ENCODE results near the gene RAB3B.
"Not testable (repeated sequence)": the region's sequence is repeated elsewhere in the genome, so short reads cannot be mapped to it uniquely, and the experiment has no call there.

Gene RAB3B

GRCh38 chr1:52028328-52028727 lies 37.8 kb upstream of the RAB3B start:
- no peaks in the 10 kb centered on the region for H3K9me3 ChIP-seq (ENCODE audit: low read depth, low read length)
- H3K9ac ChIP-seq (ENCODE audit: insufficient read length) = no peak overlapping the region
- no peak for TF ChIP-seq POLR2AphosphoS5 (IDR thresholded peaks at IDR 0.05; ENCODE audit: borderline replicate concordance, low read depth, low read length)
- TF ChIP-seq FOXP2 (optimal IDR thresholded peaks at IDR 0.05; ENCODE audit: control extremely low read depth, extremely low read length, insufficient read depth) = no peak
- no peak for TF ChIP-seq EZH2 (IDR thresholded peaks at IDR 0.05)
- no peak overlapping the region; the same call in 1 of the 2 replicates for H3K27ac ChIP-seq
- peaks cover 20% of the 10 kb centered on the region for H3K36me3 ChIP-seq (ENCODE audit: insufficient read depth, low read length)
- H3K4me3 ChIP-seq = no peak overlapping the region
- no peak for DNase-seq (ENCODE audit: low read depth, low spot score)

DNA sequence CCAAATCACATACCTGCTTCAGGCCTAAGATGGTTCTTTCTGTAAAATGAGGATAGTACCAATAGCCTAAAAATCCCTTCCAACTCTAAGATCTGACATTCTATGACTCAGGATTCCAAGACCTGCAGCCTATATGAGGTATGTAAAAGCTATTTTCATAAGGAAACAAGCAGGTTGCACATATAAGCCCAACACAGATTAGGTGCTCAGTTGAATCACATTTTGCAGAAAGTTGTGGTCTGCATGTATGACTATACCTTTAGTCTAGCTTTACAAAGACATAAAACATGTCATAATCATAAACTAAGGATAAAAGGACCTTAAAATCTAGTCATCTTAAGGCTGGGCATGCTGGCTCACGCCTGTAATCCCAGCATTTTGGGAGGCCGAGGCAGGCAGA lies 35.8 kb upstream of the RAB3B start:
- no peak overlapping the region for H3K4me3 ChIP-seq
- H3K9me3 ChIP-seq (ENCODE audit: low read depth, low read length) = no peaks in the 10 kb centered on the region
- no peak for DNase-seq (ENCODE audit: low read depth, low spot score)
- no peak overlapping the region for H3K9ac ChIP-seq (ENCODE audit: insufficient read length)
- no peak overlapping the region for H3K27ac ChIP-seq
- TF ChIP-seq POLR2AphosphoS5 (IDR thresholded peaks at IDR 0.05; ENCODE audit: borderline replicate concordance, low read depth, low read length) = no peak
- TF ChIP-seq FOXP2 (optimal IDR thresholded peaks at IDR 0.05; ENCODE audit: control extremely low read depth, extremely low read length, insufficient read depth) = no peak
- TF ChIP-seq EZH2 (IDR thresholded peaks at IDR 0.05) = no peak
- peaks cover 27% of the 10 kb centered on the region; the same call in 1 of the 2 replicates for H3K36me3 ChIP-seq (ENCODE audit: insufficient read depth, low read length)

DNA sequence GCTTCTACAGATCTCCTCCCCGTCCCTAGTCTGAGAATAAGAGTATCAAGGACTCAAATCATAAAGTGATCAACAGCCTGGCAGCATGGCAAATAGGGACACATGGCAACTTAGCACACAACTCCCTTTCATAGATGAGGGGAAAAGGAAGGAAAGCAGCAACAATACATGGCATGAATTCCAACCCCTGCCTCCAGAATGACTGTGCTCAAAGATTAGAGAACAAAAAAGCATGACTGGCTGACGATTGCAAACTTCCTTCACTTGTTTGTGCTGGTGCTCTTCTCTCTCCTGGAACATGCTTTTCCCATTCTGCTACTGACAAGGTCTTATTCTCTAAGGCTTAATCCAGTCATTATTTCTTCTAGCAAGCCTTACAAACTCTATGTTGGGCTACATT lies 31.6 kb upstream of the RAB3B start:
- TF ChIP-seq POLR2AphosphoS5 (IDR thresholded peaks at IDR 0.05; ENCODE audit: borderline replicate concordance, low read depth, low read length) (no peak), FOXP2 (optimal IDR thresholded peaks at IDR 0.05; ENCODE audit: control extremely low read depth, extremely low read length, insufficient read depth) (no peak), EZH2 (IDR thresholded peaks at IDR 0.05) (no peak)
- peaks cover 35% of the 10 kb centered on the region; the same call in 1 of the 2 replicates for H3K36me3 ChIP-seq (ENCODE audit: insufficient read depth, low read length)

GRCh38 chr1:52008071-52008809 lies 17.7 kb upstream of the RAB3B start:
- Histone ChIP-seq H3K36me3 (ENCODE audit: insufficient read depth, low read length) (no peaks in the 10 kb centered on the region), H3K27ac (peak overlapping the region; percentile 40; the same call in 1 of the 2 replicates), H3K9ac (ENCODE audit: insufficient read length) (no peak overlapping the region), H3K4me3 (no peak overlapping the region), H3K9me3 (ENCODE audit: low read depth, low read length) (no peaks in the 10 kb centered on the region)
- TF ChIP-seq POLR2AphosphoS5 (IDR thresholded peaks at IDR 0.05; ENCODE audit: borderline replicate concordance, low read depth, low read length) = no peak
- no peak for TF ChIP-seq FOXP2 (optimal IDR thresholded peaks at IDR 0.05; ENCODE audit: control extremely low read depth, extremely low read length, insufficient read depth)
- TF ChIP-seq EZH2 (IDR thresholded peaks at IDR 0.05) = no peak
- no peak for DNase-seq (ENCODE audit: low read depth, low spot score)

More for the DNA sequence above, 31.6 kb upstream of the RAB3B start:
- no peak overlapping the region for H3K9ac ChIP-seq (ENCODE audit: insufficient read length)
- no peak for DNase-seq (ENCODE audit: low read depth, low spot score)
- H3K27ac ChIP-seq = no peak overlapping the region
- H3K4me3 ChIP-seq = no peak overlapping the region
- H3K9me3 ChIP-seq (ENCODE audit: low read depth, low read length) = no peaks in the 10 kb centered on the region

DNA sequence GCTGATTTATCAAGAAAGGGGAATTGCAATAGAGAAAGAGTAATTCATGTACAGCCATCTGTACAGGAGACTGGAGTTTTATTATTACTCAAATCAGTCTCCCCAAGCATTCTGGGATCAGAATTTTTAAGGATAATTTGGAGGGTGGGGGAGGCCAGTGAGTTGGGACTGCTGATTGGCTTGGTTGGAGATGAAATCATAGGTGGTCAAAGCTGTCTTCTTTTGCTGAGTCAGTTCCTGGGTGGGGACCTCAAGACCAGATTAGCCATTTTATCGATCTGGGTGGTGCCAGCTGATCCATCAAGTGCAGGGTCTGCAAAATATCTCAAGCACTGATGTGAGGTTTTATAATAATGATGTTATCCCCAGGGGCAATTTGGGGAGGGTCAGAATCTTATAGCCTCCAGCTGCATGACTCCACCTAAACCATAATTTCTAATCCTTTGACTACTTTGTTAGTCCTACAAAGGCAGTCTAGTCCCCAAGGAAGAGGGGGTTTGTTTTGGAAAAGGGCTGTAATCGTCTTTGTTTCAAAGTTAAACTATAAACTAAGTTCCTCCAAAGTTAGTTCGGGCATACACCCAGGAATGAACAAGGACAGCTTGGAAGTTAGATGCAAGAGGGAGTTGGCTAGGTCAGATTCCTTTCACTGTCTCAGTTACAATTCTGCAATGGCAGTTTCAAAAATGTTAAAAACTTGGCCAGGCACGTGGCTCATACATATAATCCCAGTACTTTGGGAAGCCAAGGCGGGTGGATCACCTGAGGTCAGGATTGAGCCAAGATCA lies 16.9 kb upstream of the RAB3B start:
- Histone ChIP-seq H3K27ac (peak overlapping the region; percentile 40; the same call in 1 of the 2 replicates), H3K9ac (ENCODE audit: insufficient read length) (no peak overlapping the region), H3K9me3 (ENCODE audit: low read depth, low read length) (no peaks in the 10 kb centered on the region), H3K4me3 (no peak overlapping the region), H3K36me3 (ENCODE audit: insufficient read depth, low read length) (no peaks in the 10 kb centered on the region)
- DNase-seq (ENCODE audit: low read depth, low spot score) = no peak
- no peak for TF ChIP-seq POLR2AphosphoS5 (IDR thresholded peaks at IDR 0.05; ENCODE audit: borderline replicate concordance, low read depth, low read length)
- TF ChIP-seq FOXP2 (optimal IDR thresholded peaks at IDR 0.05; ENCODE audit: control extremely low read depth, extremely low read length, insufficient read depth) = no peak
- TF ChIP-seq EZH2 (IDR thresholded peaks at IDR 0.05) = no peak

GRCh38 chr1:52006081-52006553 lies 15.6 kb upstream of the RAB3B start:
- not testable (repeated sequence) for H3K9me3 ChIP-seq (ENCODE audit: low read depth, low read length); H3K4me3 ChIP-seq; DNase-seq (ENCODE audit: low read depth, low spot score); H3K27ac ChIP-seq; H3K9ac ChIP-seq (ENCODE audit: insufficient read length); H3K36me3 ChIP-seq (ENCODE audit: insufficient read depth, low read length)

GRCh38 chr1:52005548-52005947 lies 15.0 kb upstream of the RAB3B start:
- H3K27ac ChIP-seq; DNase-seq (ENCODE audit: low read depth, low spot score); H3K9ac ChIP-seq (ENCODE audit: insufficient read length); H3K36me3 ChIP-seq (ENCODE audit: insufficient read depth, low read length); H3K9me3 ChIP-seq (ENCODE audit: low read depth, low read length); H3K4me3 ChIP-seq: not testable (repeated sequence)

DNA sequence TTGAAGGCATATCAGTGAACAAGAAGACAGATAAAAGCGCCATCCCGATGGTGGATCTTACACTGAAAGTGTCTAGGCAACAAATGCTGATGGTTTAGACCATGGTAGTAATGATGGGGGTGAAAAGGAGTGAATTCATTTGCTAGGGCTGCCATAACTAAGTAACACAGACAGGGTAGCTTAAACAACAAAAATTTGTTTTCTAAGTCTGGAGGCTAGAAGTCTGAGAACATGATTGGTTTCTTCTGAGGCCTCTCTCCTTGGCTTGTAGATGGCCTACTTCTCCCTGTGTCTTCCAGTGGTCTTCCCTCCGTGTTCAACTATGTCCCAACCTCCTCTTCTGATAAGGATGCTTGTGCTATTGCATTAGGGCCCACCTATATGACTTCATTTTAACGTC lies 13.4 kb upstream of the RAB3B start:
- TF ChIP-seq FOXP2 (optimal IDR thresholded peaks at IDR 0.05; ENCODE audit: control extremely low read depth, extremely low read length, insufficient read depth) (no peak), EZH2 (IDR thresholded peaks at IDR 0.05) (no peak), POLR2AphosphoS5 (IDR thresholded peaks at IDR 0.05; ENCODE audit: borderline replicate concordance, low read depth, low read length) (no peak)
- H3K27ac ChIP-seq = no peak overlapping the region
- H3K9me3 ChIP-seq (ENCODE audit: low read depth, low read length) = no peaks in the 10 kb centered on the region

More for the DNA sequence above, 13.4 kb upstream of the RAB3B start:
- DNase-seq (ENCODE audit: low read depth, low spot score) = no peak
- H3K36me3 ChIP-seq (ENCODE audit: insufficient read depth, low read length) = no peaks in the 10 kb centered on the region
- H3K9ac ChIP-seq (ENCODE audit: insufficient read length) = no peak overlapping the region
- H3K4me3 ChIP-seq = no peak overlapping the region

Measured in SK-N-MC (cell line).